GM19324 (cell line): ENCODE results near the gene VIPR2.

Source experiments
- ATAC-seq: cut with Tn5 transposase; IDR thresholded peaks from one replicate; pipeline ENCODE4 v1.9.1; 2021; ENCODE audit warnings: mild to moderate bottlenecking, moderate library complexity; ENCODE audit not compliant: unreplicated experiment, low FRiP score

Gene VIPR2

DNA sequence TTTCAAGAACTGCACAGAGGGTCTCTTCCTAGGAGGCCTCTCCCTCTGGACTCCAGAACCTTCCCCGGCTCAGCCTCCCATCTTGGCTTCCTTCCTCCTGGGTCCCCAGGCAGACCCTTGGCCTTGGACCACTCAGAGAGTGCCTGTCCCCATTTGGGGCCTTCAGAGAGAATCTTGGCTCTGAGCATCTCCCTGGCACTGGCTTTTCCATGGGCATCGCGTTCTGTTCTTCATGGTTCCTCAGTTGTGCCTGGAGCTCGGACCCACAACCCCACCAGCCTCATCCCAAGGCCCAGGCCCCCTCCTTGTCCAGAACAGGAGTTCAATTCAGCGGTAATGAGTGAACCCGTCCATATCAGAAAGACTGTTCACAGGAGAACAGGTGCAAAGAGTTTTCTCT is 73.4 kb downstream of the VIPR2 start:
- ATAC-seq = no peak

DNA sequence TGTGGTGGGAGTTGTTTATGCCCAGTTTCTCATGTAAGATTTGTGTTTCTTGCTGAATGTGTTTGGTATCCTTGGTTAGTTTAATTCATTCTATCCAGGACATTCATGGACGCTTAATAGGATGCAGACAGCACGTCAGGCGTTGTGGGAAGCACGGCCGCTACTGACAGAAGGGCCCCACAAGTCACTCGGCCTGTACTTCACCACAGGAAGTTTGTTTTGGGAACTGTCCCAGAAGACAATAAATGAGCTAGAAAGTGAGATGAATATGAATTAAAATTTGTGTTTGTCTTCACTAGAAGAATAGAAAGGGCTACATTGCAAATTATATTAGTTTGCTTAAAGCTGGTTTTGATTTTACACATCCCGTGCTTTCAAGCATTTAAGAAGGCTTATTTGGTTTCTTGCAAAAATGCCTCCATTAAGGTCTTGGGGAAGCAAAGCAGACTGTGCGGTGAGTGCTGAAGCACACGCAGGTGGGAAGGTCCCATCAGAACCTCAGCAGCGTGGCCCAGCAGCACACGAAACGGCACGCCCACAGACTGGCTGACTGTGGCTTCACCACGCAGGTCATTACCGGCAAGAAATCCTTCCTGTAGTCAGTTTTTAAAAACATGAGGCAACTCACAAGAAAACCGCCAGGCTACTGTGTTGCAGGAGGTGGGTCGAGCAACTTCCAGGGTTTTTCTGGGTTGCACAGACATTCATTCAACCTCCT is 74.1 kb downstream of the VIPR2 start:
- ATAC-seq = no peak

DNA sequence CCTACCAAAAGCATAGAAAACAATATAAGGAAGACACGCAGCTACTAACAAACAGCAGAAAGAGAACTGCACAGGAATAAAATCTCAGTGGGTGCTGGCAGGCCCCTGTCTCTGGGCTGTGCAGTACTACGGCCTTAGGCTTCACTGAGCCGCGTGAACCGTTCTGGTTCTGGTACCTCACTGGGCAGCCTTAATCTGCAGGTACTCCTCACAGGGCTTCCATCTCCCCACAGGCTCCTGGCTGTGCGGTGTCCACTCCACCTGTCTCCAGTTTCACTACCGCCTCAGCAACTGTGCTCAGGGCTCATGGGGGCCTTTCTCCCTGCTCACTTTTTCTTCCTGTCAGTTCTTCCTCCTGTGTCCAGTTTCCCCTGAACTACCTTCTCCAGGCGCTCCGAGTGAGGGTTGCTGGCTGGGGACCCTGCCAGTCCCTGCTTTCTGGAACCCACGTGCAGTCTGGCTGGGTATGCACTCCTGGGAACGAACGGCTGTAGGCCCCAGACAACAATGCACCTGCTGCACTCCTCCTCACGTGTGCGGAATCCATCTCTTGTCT is 75.7 kb downstream of the VIPR2 start:
- no peak for ATAC-seq

DNA sequence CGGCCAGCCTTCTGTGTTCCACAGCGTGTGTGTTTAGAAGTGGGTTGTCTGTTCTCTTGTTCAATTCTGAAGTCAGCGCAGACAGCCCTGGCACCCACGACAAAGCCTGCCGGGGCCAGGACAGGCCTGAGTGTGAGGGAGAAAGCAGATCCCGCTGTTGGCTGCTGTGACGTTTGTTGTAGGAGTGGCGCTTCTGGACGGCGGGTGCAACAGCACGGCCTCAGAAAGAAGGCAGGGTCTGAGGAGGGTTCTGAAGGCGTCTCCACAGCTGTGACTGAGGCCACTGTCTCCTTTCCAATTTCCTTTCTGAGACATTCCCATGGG is 76.2 kb downstream of the VIPR2 start:
- no peak for ATAC-seq

DNA sequence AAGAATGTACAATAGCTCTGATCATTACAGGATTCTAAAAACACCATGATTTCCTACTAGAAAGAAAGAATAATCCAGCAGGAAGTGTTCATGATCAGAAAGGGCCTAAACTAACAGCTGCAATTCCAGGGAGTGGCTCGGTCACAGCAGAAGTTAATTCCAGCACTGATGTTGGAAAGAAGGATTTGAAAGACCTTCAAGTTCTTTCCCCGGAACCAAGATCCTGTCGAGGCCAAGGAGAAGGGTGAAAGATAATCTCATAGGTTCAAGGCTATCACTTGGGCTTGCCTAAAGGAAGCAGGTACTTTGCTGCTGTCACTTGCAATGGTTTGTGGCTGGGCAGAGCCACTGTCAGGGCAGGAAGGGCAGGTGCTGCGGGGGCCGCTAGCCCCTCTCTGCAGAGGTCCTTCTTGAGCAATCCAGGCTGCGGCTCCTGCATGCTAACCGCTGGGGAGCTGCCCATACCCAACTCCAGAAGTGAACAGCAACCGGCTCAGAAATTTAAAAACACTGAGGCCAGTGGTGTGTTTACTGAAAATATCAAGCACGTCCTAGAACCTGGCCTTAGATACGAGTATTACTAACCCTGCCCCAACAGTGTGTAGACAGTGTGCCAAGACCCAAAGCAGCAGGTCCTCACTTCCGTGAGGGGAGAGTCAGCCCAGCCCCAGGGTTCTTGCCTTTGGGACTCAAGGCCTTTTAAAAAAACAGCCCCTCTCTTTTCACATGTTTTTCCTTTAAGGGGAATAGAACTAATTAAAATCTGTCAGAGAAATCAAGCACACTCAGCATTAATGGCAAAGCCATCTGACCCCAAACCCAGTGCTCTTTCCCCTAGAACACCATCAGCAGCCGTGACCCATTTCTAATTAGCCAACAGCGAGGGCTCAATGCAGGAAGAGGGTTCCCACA is 76.8 kb downstream of the VIPR2 start:
- ATAC-seq = no peak

DNA sequence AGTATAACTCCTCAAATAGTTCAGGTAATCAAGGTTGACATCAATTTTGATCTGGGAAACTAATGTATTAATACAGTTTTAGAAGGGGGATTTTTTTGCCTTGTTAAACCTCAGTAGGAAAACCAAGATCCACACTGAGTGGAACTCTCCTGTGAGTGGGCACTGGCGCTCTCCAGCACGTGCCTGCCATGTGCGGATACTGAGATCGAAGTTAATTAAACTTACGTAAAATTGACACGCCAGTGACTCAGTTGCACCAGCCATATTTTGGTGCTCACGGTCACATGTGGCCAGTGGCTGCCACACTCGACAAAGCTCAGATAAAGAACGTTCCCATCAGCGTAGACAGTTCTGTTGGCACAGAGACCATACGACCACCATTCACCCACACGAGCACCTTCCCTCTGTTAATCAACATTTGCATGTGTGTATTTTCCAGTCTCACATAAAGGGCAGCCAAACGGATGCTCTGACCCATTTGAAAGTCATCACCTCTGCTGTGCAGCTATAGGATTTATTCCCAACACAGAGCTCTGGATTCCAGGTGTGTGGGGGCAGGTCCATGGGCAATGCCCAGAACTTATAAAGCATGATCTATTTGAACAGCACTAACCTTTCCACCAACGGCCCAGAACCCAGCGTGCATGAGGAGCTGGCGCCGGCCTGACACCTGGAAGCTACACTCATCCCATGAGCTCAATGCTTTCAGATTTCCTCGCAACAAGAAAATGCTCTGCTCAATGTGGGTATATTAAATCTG is 77.7 kb downstream of the VIPR2 start:
- ATAC-seq = no peak

DNA sequence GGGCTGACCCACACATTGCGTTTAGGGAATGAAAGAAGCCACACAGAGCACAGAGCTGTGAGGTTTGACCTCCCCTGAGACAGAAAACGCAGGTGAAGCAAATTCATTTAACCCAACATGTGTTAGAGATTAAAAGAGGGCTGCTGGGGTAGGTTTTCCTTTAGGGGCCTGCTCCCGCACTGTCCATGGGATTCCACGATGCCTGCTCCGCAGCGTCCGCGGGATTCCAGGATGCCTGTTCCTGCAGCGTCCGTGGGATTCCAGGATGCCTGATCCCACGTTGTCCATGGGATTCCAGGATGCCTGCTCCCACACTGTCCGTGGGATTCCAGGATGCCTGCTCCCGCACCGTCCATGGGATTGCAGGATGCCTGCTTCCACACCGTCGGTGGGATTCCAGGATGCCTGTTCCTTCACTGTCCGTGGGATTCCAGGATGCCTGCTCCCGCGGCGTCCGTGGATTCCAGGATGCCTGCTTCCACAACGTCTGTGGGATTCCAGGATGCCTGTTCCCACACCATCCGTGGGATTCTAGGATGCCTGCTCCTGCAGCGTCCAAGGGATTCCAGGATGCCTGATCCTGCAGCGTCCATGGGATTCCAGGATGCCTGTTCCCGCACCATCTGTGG is 78.7 kb downstream of the VIPR2 start:
- no peak for ATAC-seq

DNA sequence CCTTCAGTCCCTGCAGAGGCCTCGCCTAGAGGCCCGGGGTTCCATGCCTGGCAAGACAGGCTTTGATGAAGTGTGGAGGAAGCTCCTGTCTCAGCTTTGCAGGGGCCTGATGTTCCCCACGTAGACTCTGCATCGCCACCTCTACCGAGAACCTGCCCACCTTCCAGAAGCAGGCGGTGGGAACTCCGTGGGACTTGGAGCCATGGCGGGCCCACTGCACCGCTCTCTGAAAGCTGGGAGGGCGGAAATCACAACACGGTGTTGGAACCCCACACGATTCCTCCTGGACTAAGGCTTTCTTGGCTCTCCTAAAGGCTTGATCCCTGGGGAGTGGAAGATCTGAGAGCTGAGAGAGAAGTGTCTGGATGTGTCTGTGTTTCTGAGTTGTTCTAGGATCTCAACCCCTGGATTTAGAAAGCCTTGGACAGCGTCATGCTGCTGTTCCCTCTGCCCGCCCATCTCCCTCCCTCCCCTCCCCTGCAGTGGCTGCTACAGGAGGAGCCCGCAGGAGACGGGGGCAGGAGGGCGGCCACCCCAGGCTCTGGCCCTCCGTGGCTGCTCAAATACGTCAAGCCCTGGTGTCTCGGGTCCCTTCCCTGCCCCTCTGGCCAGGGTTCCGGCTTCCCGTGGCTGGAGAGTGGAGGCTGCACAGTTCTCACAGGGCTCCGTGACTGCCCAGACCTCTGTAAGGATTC is 79.7 kb downstream of the VIPR2 start:
- no peak for ATAC-seq

DNA sequence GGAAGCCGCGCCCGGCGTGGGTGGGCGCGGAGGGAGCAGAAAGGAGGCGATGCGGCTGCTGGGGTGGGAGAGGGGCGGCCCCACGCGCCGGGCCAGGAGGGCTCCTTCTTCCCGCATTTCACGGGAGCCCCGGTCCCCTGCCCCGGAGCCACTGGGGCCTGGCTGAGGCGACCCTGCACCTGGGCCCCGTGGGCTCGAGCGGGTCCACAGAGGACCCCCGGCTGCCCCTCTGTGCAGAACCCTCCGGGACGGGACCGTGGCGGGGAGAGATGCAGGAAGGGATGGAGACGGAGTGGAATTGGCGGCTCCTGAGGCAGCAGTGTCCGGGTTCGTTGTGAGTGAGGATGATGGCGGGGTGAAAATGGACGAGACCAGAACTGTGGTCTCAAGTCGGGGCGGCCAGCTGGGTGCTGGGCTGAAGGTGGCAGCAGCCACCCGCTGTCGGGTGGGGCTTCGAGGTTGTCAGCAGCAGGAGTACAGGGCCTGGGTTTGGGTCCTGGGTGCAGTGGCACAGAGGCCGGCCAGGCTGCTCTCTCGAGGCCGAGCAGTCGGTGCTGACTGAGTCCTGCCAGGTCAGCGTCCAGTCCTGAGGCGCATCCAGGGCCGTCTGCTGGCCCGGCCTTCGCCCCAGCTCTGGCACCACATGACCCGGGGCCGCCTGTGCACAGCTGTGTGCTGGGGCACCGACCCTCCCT is 80.4 kb downstream of the VIPR2 start:
- no peak for ATAC-seq

DNA sequence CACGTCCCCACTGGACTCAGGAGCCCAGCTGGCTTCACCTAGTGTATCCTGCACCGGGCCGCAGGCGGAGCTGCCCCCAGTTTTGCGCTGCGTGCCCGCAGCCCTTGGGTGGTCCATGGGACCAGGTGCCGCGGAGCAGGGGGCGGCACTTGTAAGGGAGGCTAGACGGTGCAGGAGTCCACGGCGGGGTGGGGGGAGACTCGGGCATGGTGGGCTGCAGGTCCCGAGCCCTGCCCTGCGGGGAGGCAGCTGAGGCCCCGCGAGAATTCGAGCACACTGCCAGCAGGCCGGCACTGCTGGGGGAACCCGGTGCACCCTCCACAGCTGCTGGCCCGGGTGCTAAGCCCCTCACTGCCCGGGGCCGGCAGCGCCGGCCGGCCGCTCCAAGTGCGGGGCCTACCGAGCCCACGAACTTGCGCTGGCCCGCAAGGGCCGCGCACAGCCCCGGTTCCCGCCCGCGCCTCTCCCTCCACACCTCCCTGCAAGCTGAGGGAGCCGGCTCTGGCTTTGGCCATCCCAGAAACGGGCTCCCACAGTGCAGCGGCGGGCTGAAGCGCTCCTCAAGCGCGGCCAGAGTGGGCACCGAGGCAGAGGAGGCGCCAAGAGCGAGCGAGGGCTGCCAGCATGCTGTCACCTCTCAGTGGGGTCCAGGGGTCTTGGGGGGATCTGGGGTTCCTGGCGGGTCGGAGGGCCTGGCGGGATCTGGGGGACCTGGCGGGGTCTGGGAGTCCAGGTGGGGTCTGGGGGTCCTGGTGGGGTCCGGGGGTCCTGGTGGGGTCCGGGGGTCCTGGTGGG is 81.4 kb downstream of the VIPR2 start:
- no peak for ATAC-seq

DNA sequence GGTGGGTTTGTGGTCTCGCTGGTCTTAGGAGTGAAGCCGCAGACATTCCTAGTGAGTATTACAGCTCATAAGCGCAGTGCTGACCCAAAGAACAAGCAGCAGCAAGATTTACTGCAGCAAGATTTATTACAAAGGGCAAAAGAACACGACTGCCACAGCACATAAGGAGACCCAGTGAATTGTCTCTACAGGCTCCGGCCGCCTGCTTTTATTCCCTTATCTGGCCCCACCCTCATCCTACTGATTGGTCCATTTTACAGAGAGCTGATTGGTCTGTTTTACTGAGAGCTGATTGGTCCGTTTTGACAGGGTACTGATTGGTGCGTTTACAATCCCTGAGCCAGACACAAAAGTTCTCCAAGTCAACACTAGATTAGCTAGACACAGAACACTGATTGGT is 82.1 kb downstream of the VIPR2 start:
- no peak for ATAC-seq

DNA sequence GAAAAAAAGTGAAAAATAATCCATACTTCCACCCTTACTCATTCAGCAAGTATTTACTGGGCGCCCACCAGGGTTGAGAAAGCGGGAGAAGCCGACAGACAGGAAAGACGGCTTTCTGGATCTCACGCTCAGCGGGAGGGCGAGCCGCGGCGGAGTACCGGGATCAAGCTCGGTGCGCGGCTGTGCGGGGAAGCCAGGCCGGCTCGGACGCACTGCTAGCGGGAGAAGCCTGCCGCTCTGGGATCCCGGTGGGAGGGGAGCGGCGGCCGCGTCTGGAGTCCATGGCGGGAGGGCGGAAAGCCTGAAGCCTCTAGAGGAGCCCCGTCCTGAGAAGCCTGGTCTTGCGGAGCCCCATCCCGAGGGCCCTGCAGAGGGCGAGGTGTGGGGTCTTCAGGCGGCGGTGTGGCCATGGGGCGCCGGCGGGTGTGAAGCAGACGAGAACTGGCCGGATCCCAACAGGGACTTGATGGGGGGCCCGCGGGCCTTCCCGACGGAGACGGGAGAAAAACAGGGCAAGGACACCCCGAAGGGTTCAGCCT is 82.9 kb downstream of the VIPR2 start:
- ATAC-seq = no peak

DNA sequence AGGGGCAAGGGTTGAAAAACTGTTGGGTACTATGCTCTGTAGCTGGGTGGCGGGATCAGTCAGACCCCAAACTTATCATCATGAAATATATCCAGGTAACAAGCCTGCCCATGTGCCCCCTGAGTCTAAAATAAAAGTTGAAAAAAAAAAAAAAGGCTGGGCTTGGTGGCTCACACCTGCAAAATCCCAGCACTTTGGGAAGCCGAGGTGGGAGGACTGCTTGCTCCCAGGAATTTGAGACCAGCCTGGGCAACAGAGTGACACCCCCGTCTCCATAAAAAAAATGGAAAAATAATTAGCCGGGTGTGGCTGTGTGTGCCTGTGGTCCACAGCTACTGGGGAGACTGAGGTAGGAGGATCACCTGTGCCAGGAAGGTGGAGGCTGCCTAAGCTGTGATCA is 83.5 kb downstream of the VIPR2 start:
- ATAC-seq = no peak

DNA sequence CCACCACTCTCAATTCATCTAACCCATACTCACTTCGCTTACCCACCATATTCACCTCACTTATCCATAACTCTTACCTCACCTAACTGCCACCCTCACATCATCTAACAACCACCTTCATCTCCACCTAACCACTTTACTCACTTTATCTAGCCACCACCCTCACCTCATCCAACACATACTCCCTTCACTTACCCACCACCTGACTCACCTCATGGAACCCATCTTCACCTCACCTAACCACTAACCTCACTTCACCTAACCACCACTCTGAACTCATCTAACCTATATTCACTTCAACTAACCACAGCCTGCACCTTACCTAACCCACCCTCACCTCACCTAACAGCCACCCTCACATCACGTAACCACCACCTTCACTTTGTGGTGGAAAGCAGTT is 84.2 kb downstream of the VIPR2 start:
- ATAC-seq = no peak

DNA sequence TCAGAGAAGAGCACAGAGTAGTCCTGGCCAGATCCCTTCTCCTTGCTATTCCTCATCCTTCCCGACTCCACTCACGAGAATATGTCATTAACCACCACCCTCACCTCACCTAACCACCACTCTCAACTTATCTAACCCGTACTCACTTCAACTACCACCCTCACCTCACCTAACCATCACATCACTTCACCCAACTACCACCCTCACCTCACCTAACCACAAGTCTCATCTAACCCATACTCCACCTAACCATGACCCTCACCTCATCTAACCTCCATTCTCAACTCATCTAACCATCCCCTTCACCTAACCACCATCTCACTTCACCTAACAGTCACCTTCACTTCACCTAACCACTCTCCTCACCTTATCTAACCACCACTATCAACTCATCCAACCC is 85.0 kb downstream of the VIPR2 start:
- ATAC-seq = no peak

DNA sequence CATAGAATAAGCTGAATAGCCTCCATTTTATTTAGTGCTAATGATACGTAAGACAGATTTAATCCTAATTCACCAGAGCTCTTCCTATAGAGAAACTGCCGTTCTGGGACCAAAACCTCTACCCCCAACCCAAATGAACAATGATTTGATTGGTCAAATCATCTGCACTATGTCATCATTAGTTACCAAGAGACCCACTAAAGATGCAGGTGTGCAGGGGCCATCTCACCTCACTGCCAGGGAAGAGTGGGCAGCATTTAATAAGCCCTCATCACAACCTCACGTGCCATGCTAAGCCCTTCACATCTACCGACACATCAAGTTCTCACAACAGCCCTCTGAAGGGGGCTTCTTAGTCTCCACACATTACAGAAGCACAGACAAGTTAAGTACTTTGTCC is 87.0 kb downstream of the VIPR2 start:
- ATAC-seq = no peak

DNA sequence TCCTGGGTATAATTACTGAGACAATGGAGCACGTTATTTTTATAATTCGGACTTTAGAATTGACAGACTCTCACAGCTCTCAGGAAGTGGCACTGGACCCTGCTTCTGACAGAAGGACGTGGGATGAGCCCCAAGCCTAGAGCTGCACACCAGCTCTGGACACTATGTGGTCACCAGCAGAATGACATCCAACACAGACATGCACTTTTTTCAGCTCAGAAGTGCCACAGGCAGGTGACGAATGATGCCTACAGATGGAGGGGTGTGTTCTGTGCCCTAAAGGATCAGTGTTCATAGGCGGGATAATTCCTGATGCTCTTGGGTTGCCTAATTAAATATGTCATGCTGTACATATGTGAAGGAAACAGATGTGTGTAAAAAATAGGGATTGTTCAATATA is 87.9 kb downstream of the VIPR2 start:
- ATAC-seq = no peak

DNA sequence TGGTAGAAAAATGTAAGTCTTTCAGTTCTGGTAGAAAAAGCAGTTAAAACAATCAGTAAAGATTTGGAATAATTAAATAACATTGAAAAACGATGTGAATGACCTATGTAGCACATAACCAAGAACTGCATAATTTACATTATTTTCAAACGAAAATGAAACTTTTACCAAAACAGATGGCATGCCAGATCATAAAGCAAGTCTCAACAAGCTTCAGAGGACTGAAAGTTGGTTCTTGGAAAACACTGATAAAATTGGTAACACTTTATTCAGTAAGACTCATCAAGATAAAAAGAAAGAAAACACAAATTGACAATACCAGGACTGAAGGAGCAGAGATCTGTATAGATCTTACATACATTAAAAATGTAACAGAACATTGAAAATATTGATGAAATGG is 92.8 kb downstream of the VIPR2 start:
- no peak for ATAC-seq
